ENCODE results near the gene CDKN2D.
"Not testable (repeated sequence)": the region's sequence is repeated elsewhere in the genome, so short reads cannot be mapped to it uniquely, and the experiment has no call there.

CDKN2D gene

DNA sequence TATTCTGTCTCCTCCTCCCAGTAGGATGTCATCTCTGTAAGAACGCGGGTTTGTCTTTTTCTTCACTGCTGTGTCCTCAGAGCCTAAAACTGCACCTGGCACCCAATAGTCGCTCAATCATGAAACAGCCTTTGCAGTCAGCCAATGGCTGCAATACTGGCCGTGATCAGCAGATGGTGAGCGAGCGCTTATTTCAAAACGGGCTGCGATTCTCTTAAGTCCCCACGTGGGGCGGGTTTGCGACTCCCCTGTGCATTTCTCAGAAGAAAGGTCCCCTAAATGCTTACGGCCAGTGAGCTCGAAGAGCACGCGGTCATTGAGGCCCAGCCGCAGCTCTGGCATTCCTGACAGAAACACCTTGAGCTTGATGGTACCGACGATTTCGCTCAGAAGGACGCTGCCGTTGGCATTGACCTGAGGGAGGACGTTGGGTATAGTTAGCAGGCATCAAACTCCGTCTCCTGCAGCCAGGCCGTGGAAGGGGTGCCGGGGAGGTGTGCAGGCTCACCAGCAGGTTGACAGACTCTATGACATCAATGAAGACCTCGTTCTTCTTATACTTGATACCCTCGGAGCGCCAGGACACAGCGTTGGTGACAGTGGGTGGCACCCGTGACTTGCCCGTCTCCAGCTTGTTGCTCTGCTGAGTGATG is 12.3 kb upstream of the CDKN2D start:
- DNase-seq: peak; percentile 90

DNA sequence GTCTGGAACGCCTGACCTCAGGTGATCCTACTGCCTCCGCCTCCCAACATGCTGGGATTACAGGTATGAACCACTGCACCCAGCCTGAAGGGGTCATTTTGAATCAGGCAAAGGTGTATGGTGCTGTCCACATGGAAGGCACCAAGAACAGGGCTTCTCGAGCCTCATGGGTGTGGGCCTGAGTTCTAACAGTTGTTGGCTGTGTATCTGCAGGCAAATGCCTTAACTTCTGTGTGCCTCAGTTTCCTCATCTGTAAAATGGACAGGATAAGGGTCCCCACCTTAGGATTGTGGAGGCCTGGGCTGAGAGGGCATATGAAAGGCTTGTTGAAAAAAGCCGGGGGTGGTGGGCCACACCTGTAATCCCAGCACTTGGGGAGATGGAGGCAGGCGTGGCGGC is 9.2 kb upstream of the CDKN2D start:
- DNase-seq: no peak

GRCh38 chr19:10575011-10575716 is 6.4 kb upstream of the CDKN2D start:
- no peak for DNase-seq

DNA sequence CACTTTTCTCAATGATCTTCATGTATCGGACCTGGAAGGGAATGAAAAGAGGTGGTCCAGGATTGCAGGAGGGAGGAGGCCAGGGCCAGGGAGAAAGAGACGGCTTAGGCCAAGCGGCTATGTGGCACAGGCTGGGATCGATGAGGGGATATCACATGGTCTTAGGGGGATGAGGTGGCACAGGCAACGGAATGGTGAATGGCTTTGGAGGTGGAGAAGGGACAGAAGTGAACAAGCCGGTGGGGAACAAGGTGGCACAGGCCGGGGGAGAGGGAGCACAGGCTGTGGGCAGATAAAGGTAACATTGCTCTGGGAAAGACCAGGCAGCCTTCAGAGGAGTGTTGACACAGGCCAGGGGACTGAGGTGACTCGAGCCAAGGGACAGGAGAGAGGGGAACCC is 5.7 kb upstream of the CDKN2D start:
- no peak for DNase-seq

DNA sequence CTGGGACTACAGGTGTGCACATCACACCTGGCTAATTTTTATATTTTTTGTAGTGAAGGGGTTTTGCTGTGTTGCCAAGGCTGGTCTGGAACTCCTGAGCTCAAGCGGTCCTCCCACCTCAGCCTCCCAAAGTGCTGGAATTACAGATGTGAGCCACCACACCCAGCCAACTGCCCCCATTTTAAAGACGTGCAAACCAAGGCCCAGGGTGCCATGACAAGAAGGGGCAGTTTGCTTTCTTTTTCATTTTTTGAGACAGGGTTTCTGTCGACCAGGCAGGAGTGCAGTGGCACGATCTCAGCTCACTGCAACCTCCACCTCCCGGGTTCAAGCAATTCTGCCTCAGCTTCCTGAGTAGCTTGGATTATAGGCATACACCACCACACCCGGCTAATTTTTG is 5.0 kb upstream of the CDKN2D start:
- DNase-seq: not testable (repeated sequence)

DNA sequence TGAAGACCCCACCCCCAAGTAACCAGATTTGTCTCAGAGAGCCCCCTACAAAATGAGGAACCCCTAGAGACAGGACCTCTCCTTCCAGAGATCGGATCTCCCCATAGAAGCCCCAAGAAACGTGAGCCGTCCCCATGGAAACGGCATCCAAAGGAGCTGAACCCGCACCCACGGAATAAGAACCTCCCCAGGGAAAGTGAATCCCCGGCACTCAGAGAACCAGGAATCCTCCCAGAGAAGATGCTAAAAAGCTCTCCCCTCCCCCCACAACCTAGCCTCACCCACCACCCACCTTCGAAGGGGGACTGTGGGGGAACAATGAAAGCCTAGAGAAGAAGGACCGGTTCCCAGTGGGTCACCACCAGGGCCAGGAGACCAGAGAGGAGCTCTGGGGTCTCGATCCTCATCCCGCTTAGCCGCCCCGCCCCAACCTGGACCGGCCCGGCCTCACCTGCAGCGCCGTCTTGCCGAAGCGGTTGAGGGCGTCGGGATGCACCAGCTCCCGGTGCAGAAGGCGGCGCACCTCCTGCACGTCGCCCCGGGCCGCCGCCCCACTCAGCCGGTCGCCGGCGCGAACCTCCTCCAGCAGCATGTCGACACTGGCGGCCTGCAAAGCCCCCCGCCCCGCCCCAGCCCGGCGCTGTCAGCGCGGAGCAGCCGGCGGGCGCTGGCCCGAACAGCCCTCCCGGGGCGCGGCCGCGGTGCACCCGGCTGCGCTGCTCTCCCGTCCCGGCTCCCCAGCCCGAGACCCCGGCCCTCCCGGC is 535 bp downstream of the CDKN2D start:
- peak; percentile 6 for DNase-seq

GRCh38 chr19:10567656-10568055 is 1.1 kb downstream of the CDKN2D start:
- DNase-seq: no peak

- peak; percentile 52 for DNase-seq
Observed at GRCh38 chr19:10566658-10567410, 1.9 kb downstream of the CDKN2D start.

DNA sequence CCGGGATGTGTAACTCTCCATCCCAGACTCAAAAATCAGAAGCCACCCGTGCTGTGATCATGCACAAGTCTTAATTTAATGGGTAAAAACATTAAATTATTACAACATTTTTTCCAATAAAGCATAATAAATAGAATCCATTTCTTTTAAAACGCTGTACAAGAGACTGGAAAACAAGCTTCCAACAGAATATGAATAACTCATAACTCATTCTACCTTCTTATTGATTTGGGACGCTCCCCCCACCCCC is 2.4 kb downstream of the CDKN2D start:
- no peak for DNase-seq

GRCh38 chr19:10565567-10566407 is 3.0 kb downstream of the CDKN2D start, which contains the start of gene KRI1:
TSS of gene KRI1 (minus strand) at chr19:10566010. CDS start at chr19:10565999, 11 bp downstream.
- peak; percentile 99 for DNase-seq

DNA sequence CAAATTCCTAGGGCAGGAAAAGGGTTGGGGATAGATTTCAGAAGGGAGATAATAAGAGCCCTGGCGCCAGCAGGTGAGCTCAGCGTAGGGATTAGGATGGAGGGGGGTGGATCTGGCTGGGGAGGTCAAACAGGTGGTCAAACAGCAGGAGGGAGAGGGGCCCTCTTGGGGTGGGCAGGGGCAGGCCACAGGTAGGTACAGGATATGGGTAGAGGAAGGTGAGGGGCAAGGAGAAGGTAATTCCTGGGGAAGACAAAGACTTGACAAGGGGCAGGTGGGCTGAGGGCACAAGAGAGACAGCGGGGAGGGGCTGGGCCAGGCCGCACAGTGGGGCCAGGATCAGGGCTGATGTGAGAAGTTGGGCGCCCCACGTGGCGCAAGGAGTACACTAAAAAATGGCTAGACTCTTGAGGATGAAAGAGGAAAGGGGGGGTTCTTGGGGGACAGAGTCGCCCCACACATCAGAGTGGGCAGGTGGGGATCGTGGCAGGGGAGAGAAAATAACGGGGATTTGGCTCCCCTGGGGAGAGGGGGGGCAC is 3.7 kb downstream of the CDKN2D start:
- DNase-seq: peak; percentile 43

- DNase-seq: no peak
Observed at GRCh38 chr19:10562609-10563008, 6.2 kb downstream of the CDKN2D start.

DNA sequence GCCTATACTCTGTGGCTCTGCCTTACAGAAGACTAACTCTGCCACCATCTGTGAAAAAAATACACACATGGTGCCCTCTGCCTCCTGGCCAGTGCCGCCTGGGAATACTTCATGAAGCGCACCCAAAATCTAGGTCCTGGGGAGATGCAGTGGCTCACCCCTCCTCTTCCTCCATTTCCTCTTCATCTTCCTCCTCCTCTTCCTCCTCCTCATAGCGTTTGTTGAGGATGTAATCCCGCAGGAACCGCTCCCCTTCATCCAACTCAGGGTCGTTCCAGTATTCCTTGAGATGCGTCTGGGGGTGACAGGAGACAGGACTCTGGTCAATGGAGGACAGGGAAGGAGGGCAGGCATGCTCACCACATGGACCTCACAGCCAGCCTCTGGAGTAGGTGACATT is 8.6 kb downstream of the CDKN2D start:
- DNase-seq: no peak

DNA sequence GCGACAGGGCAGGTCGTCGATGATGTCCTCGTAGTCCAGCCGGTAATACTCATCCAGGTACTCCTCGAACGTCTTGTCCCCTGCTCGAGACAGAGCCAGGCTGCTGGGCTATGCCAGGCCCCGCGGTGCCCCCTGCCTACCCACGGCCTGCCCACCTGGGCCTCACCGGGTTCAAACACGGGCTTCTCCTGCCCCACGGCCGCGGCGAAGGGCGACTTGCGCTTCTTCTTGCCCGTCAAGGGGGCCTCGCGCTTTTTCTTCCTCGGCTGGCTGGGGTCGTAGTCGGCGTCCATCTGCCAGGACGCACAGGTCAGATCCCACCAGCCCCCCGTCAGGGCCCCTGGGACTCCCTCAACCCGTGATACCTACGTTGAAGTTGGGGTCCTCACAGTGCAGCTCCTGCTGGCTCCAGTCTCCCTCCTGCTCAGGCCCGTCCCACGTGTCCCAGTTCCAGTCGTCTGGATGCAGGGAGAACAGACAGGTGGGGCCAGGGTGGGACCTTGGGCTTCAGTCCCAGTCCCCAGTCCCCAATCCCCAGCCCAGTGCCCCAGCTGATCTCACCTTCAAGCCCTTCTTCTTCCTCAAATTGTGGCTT is 11.1 kb downstream of the CDKN2D start:
- no peak for DNase-seq

DNA sequence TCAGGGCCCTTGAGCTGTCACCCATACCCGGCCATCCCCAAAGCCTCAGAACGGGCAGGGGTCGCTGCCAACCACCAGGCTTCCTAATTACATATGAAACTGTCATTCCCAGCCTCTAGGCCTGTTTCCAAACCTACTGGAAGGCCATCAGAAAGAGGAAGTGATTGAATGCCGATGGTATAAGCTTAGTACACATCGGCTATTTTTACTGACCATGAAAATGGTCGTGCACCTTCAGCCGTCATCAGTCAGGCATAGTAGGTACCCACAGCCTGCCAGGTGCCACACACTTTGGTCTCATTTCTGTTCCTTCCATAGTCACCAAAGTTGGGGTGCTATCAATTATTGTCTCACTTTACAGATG is 13.2 kb downstream of the CDKN2D start:
- DNase-seq: peak; percentile 13

- DNase-seq: no peak
Observed at GRCh38 chr19:10554760-10555609, 13.8 kb downstream of the CDKN2D start.

DNA sequence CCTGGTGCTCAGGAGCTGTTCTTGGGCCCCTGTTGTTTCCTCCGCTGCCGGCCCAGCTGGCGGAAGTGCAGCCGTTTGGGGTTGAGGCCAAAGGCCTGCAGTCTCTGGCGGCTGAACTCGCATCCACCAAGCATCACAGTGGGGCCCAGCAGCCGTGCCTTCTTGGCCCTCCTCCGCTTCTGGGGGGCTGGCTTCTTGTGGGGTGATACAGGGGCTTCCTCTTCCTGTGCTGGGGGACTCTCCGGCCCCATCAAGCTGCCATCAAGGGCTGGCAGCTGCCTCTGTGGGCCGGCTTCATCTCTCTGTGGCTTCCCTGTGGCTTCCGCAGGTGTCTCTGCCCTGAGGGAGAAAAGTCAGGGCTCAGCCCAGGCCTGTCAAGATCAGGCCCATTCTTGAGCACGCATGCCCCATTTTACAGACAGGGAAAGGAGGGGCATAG is 14.8 kb downstream of the CDKN2D start:
- DNase-seq: no peak

DNA sequence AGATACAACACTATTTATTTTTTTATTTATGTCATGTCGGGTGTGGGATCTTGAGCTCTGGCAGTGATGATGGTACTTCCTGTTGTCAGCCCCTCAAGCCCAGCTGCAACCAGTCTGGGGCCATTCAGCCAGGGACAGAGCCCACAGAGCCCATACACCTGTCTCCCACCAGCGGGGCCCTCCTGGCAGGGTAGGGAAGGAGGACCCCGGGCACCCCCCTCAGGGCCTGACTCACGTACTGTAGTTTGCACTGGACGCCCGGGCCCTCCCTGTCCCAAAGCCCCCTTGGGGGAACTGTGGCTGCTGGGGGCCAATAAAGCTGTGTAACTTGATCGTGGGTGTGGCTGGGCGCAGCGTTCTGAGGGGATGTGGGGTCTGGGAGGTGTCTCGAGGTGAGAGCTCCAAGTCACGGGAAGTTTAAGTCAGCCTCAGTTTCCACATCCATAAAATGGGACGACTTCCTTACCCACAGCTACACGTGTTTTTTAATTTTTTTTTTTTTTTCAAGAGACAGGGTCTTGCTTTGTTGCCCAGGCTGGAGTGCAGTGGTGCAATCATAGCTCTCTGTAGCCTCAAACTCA is 15.6 kb downstream of the CDKN2D start:
- DNase-seq: no peak

- peak; percentile 7 for DNase-seq
Observed at GRCh38 chr19:10552510-10553053, 16.2 kb downstream of the CDKN2D start.

GRCh38 chr19:10551698-10552301 is 17.0 kb downstream of the CDKN2D start:
- peak; percentile 41 for DNase-seq
